HG03064 (cell line): ENCODE data around the gene NPTX1.

Experiments
- ATAC-seq: cut with Tn5 transposase; IDR thresholded peaks from one replicate; pipeline ENCODE4 v1.9.1; 2021; ENCODE audit warnings: low read depth; ENCODE audit not compliant: unreplicated experiment

NPTX1 gene

DNA sequence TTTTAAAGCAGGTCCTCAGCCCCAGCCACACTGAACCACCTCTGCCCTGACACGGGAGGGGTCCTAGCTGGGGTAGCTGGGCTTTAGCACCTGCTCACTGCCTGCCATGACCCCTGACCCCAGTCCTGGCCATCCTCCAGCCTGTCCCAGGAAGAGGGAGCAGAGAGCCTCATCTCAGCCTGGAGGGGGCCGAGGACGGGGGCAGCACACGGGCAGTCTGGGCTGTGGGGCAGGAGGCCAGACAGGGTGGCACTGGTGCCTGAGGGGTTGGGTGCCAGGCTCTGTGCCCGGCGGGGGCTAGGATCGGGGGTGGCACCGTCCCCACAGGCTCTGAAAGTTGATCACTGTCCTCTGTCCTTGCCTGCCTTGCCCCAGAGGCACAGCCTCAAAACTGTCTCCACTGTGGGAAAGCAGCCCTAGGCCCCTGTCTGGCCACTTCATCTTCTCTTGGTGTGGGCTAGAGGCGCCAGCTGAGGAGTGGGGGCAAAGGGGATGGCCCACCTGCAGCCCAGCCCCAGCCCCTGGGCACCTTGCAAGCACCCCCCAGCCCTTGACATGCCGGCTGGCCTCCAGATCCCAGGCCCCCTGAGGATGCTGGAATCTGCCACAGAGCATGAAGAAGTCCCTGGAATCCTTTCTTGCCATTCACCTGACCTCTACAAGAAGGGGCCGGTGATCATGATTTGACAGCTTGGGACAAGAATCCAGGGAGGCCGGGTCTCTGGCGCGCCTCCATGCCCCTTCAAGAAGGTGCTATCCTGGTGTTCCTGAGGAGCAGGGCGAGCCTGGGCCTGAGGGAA is 45.8 kb downstream of the NPTX1 start:
- ATAC-seq: no peak

DNA sequence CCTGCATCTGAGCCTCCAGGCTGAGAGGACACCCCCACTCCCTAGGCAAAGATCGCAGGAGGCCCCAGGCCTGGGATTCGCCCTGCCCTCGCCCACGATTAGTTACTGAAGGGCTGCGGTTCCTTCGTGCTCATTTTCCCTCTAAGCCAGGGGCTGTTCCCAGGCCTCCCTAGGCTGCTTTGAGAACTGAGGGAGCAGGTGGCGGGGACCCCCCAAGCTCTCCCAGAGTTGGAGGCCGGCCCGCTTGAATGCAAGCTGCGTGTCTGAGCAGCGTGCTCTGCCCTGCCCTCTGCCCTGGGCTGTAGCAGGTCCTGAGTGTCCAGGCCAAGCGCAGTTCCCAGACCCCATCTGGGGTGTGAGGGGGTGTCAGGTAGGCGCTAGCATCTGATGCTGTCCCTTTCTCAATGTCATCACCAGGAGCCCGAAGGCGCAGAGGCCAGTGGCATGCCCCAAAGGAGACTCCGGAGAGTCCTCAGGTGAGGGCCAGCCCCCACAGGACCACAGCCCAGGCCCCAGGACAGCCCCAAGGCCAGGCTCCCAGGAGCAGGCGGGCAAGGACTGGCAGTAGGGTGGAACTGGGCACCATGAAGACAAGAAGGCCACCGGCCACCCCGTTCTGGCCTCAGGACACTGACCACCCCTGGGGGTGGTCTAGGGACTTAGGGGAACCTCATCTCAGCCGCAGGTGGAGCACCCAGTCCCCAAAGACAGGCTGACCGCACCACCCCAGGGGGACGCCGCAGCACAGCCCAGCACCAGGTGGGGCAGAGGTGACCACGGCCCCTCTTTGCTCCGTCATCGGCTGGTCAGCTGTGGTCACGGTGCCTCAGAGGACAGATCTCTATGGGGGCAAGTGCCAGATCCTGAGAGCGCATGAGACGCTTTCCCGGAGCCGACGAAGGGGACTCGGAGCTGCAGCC is 46.8 kb downstream of the NPTX1 start:
- ATAC-seq: no peak

DNA sequence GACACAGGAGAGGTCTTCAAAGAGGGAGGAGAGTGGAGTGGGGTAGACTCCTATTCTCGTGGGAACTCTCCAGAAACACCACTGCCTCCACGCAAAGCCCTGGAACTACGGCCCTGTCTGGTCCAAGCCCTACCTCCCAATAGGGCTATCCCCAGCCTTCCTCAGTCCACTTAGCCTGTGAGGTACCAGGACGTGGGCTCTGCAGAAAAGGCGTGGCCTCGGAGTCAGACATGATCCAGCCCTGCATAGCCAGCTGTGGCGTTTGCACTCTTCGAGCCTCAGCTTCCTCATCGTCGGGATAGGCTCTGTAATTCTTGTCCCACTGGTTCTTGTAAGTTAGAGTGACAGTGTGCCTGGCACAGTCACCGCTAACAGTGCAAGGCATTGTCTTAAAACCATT is 47.6 kb downstream of the NPTX1 start:
- ATAC-seq: no peak

DNA sequence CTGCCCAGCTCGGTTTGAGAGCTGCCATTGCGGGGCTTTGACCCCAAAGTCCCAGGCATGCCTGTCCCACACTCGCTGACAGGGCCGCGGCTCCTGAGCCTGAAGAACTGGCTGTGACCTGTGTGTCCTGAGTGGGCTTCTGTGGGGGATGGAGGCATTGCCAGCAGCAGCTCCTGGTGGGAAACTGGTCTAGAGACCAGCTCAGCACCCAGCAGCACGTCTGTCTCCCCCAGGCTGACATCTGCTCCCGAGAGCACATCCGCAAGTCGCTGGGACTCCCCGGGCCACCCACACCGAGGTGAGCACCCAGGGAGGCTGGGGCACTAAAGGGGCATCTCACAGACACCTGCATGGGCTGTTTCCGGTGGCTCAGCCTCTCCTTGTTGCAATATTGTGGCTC is 48.0 kb downstream of the NPTX1 start:
- no peak for ATAC-seq

DNA sequence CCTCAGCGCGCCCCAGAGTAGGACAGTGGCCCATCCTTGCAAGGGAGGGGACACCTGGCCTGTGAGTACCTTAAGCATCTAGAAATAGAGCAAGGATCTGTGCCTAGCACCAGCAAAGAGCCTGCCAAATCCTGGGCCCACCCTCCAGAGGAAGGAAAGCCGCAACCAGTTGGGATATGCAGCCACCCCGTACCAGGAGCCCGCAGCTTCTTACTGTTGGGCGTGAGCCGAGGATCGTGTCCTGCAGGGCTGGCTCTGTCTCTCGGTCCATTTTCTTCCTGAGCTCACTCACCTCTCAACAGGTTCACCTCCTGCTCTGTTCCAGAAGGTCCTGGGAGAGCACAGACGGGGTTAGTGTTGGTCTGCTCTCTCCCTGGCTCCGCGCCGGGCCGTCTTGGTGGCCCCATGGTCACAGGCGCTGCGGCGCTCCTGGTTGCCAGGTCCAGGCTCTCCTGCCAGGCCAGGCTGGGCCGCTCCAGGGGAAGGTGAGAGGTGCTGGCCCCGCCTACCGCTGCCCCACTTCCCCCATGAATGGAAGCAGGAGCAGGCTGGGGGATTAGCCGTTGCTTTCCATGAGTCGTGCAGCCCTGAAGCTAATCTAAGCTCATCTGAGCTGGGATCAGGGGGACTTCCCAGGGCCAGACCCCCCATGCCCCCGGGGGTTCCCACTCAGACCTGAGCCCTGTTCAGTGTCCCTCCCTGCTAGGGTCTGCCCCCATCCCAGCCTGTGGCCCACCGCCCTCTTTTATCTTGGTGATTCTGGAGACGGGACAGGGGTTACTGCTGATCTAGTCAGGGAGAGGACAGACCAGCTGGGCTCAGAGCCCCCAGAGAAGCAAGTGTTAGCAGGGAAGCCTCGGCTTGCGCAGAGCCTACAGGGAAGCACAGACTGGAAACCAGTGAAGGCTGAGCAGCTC is 48.8 kb downstream of the NPTX1 start:
- no peak for ATAC-seq

DNA sequence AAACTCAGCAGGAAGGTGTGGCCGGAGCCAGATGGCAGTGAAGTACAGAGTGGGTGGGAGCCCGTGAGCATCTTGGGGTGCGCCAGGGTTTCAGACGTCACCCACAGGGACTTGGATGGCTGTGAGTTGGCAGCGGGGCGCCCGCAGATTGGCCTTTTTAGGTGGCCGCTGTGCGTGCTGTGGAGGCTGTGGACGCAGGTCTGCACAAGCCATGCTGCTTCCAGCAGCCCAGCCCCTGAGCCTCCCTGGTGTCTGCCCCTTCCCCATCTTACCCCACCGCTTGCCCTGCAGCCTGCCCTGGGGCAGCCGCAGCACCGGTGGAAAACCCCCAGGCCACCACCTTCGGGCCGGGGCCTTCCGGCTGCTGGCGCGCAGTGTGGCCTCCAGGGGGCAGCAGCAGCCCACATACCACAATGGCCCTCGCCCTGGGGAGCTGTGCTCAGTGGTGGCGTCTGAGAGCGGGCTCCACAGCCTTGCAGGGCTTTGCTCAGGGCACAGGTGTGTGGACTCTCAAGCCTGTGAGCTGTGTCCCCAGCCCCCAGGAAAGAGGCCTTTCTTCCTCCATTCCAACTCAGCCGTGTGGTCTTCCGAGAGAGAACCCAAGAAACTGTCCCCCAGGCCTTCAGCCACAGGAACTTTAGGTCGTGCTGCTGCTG is 49.6 kb downstream of the NPTX1 start:
- no peak for ATAC-seq

DNA sequence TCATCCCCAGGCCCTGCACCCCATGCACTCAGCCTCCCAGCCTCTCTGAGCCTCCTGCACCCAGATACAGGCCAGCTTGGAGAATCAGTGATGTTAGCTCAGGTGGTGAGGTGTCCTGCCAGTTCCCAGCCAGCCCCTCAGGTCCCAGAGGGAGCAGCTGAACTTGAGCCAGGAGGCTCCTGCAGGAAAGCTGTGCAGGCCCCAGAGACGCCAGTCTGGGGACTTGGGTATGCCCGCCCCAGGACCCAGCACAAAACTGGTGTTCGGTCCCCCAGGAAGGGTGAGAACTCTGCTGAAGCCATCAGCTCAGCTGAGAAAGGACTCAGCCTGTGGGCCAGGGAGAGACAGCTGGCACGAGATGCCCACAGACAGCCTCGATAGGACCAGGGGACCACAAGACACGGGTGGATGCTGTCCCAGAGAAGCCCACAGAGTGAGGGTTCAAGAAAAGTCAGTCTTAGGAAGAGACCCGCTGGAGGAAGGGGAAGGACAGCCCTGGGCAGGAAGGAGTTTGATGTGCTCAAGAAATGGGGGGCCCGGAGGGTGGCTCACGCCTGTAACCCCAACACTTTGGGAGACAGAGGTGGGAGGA is 50.5 kb downstream of the NPTX1 start:
- no peak for ATAC-seq

DNA sequence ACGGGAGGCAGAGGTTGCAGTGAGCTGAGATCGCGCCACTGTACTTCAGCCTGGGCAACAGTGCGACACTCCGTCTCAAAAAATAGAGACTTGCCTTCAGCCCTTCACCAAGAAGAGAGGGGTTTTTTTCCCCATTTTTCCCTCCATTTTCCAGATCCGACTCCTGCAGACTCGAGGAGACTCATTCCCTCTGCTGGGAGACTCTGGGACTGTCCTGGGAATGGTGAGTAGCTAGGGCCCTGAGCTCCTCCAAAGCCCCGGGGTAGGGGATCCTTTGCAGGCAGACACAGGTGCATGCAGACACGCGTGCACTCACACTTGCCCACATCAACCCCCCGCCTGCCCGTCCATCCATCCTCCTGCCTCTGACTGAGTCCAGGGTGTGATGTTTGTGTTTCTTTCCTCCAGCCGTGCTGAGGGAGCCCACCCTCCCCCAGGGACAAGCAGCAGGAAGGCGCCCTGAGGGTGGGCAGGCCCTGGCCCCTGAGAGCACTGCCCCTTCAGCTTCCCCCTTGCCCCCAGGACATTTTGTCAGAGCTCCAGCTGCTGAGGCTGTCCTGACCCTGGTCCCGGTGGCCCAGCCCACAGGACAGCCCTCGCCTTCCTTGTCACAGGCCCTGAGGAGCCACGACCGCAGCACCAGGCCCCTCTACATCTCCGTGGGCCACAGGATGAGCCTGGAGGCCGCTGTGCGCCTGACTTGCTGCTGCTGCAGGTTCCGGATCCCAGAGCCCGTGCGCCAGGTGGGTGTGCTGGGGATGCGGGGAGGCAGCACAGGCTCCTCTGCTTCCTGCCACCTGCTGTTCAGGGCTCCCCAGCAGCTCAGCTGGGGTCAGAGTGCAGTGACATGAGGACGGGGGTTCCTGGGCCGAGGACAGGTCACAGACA is 51.3 kb downstream of the NPTX1 start:
- no peak for ATAC-seq

DNA sequence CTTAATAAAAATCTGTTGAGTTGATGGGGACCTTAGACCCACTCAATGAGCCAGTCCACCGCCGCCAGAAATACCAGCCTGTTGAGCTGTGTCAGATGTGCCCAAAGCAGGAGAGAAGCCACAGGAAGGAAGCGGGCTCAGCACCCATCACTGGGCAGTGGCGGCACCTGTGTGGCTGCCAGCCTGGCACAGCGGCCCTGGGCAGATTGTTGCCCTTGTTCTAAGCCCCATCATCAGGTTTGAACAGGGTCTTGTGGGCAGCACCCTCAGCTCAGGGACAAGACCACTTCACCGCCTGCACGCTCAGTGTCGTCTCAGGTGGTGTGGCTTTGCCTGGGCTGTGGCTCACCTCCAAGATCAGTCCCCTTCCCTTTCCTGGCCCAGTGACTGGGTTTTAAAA is 52.1 kb downstream of the NPTX1 start:
- no peak for ATAC-seq

DNA sequence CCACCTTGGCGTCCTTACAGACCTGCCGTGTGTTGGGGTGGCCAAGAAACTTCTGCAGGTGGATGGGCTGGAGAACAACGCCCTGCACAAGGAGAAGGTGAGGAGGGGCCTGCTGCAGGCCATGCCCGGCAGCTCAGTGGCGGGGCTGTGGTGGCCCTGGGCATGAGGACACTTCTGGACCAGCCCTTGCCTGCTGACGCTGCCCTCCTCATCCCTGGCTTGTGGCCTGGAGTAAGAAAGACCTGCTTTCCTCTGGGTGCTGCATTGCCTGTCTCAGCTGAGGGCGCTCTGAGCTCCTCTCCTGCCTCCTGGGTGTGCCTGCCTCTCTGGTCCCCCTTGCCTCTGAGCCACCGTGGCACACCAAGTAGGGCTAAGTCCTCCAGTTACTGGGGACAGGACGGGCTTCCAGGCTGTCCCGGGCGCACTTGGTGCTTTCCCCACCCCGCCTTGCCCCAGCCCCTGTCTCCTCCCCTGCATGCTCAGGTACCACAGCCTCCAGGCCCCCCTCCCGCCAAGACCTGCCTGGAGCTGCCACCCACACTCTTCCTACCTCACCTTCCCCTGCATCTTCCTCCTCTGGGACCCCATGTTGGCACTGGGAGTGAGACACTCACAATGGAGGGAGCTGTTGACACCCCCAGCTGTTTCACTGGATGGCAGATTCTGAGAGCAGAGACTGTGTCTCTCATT is 52.7 kb downstream of the NPTX1 start:
- ATAC-seq: no peak

DNA sequence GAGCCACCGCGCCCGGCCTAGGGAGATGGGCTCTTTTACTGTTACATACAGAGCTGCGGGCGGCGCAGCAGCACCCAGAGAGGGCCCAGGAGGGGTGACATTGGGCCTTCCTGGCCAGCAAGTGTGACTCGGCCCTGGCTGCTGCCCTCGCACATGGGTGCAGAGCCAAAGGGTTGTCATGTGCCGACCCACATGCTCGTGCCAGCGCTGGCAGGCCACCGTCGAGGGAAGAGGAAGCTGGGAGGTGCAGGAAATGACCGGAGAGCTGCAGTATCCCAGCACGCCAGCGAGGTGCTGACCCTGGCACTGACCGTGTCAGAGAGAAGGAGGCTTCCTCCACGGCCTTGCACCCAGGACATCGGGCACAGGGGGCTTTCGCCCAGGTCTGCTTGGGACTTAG is 53.4 kb downstream of the NPTX1 start:
- no peak for ATAC-seq

DNA sequence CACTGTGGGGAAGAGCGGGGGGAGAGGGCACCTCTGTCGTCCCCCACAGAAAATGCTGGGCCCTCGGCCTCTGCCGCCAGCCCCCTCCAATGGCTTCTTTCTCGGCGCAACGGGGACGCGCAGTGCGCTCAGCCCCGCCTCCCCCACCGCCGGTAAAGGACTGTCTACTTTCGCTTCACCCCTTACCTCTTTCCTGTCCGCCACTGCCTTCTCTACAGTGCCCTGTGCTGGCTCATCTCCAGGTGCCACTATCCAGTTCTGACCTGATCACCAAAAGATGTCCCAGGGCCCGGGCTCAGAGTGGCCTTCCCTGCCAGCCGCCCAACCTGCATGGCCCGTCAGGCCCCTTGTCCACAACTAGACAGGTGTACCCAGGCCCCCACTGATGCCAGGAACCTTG is 54.1 kb downstream of the NPTX1 start:
- no peak for ATAC-seq

DNA sequence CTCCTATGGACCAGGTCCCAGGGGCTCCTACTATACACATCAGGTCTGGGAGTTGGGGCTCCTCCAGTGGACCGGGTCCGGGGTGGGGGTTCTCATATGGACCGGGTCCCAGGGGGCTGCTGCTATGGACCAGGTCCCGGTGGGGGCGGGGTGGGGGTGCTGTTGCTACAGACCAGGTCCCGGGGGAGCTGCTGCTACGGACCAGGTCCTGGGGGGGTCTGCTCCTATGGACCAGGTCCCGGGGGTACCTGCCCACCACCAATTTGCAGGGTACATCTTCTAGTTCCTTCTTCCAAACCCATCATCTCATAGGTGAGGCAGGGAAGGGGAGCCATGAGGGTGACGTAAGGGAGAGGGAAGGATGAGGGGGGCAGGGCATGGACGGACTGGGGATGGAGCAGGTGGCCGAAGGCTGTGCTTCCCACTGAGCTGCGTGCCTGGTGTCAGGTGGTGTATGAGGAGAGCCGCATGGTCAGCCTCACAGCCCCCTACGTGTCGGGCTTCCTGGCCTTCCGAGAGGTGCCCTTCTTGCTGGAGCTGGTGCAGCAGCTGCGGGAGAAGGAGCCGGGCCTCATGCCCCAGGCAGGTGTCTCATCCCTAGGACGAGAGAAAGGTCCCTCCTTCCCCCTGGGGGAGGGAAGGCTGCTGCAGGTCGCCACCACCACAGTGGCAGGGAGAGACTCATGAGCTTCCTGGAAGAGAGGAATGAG is 54.9 kb downstream of the NPTX1 start:
- no peak for ATAC-seq

DNA sequence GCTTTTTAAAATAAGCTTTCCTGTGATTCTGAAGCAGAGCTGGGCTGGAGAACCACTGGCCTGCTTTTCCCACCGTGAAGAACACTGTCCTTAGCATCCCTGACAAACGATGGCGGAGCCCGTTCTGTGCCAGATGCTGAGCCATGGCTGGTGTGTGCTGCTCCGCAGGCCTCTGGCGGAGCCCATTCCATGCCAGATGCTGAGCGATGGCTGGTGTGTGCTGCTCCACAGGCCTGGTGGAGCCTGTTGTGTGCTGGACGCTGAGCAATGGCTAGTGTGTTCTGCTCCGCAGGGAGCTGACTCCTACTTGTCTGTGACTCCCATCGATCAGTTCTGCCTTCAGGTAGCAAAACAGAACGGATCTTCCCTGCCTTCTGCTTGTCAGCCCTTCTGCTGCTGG is 57.2 kb downstream of the NPTX1 start:
- no peak for ATAC-seq

DNA sequence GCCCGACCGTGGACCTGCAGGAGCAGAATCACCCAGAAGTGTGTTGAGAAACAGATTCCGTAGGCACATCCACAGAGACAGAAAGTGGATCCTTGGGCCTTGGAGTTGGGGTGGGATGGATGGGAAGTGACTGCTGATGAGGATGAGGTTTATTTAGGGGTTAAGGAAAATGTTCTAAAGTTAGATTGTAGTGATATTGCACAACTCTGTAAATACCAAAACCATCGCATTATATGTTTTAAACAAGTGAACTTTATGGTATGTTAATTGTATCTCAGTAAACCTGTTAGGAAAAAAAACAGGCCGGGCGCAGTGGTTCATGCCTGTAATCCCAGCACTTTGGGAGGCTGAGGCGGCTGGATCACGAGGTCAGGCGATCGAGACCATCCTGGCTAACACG is 57.8 kb downstream of the NPTX1 start:
- no peak for ATAC-seq
